Stomach (tissue), 4 donors: ENCODE results near the gene EIF1.
A peak's percentile ranks its signal among the peaks of the same experiment; 100 is the strongest.

Source experiments
- POLR2A ChIP-seq, 4 donors: fragments of 450-650 bp; IDR thresholded peaks; one replicate each; pipeline ENCODE4 v1.6.1; 2016; ENCODE audit warnings: antibody characterized with exemption in 4 of 4, control low read depth in 2 of 4, mild to moderate bottlenecking in 1 of 4, moderate library complexity in 1 of 4
- TF ChIP-seq, protein P1 (sequence below), 7 experiments: fragments of 450-650 bp in 4 of 7; fragments of 200-600 bp in 3 of 7; sonication (generic) in 3 of 7; IDR thresholded peaks; one replicate each; pipeline ENCODE4 v1.5.1; 2016 to 2019; ENCODE audit warnings: antibody characterized with exemption in 7 of 7, control low read depth in 2 of 7, mild to moderate bottlenecking in 1 of 7

DNA sequence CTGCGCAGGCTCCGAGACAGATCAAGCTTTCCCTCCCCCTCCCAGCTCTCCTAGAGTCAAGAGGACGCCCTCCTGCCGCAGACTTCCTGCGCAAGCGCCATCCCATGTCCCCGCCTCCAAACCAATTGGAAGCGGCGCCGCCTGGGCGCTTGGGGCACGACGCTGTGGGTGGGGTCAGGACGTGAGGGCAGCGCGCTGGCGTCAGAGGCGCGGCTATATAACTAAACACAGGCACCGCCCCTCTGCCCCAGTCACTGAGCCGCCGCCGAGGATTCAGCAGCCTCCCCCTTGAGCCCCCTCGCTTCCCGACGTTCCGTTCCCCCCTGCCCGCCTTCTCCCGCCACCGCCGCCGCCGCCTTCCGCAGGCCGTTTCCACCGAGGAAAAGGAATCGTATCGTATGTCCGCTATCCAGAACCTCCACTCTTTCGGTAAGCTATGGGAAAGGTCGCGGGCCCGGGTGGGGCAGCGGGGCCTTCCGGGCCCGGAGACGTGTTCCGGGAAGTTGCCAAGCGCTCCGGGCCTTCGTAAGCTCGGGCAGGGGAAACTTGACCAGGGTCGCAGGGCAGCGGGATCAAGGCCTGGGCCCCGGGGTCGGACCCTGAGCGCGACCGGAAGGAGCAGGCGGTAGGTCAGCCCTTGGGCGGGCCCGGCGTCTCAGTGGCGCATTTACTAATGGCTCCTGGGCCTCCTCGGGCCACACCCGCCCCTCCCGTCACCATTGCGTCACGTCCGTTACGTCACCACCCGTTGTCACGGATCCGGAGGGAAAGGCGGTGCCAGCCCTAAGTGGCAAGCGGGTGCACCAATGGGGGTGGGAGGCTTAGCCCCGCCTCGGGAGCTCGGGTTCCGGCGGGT is at the start of gene EIF1:
- TF ChIP-seq, protein P1, sequence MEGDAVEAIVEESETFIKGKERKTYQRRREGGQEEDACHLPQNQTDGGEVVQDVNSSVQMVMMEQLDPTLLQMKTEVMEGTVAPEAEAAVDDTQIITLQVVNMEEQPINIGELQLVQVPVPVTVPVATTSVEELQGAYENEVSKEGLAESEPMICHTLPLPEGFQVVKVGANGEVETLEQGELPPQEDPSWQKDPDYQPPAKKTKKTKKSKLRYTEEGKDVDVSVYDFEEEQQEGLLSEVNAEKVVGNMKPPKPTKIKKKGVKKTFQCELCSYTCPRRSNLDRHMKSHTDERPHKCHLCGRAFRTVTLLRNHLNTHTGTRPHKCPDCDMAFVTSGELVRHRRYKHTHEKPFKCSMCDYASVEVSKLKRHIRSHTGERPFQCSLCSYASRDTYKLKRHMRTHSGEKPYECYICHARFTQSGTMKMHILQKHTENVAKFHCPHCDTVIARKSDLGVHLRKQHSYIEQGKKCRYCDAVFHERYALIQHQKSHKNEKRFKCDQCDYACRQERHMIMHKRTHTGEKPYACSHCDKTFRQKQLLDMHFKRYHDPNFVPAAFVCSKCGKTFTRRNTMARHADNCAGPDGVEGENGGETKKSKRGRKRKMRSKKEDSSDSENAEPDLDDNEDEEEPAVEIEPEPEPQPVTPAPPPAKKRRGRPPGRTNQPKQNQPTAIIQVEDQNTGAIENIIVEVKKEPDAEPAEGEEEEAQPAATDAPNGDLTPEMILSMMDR (IDR thresholded peaks at IDR 0.05): no peak
- TF ChIP-seq POLR2A (IDR thresholded peaks at IDR 0.05): peak in 3 of 4 donors; percentile 82 to 99 (median 96)
